Stomach (tissue), 4 donors: ENCODE measurements around the gene BRD3.

ENCODE experiments used
- CTCF ChIP-seq, 7 experiments: fragments of 450-650 bp in 4 of 7; fragments of 200-600 bp in 3 of 7; sonication (generic) in 3 of 7; IDR thresholded peaks; one replicate each; pipeline ENCODE4 v1.5.1; 2016 to 2019; ENCODE audit warnings: antibody characterized with exemption in 7 of 7, control low read depth in 2 of 7, mild to moderate bottlenecking in 1 of 7
- EP300 ChIP-seq: sonication (generic); formaldehyde crosslinking; IDR thresholded peaks from one replicate; pipeline ENCODE4 v1.6.1; 2017; ENCODE audit warnings: antibody characterized with exemption
- POLR2AphosphoS5 ChIP-seq, 3 donors: sonication (generic); formaldehyde crosslinking; IDR thresholded peaks; one replicate each; pipeline ENCODE4 v1.6.1; 2016; ENCODE audit warnings: antibody characterized with exemption in 3 of 3

- TF ChIP-seq CTCF (IDR thresholded peaks at IDR 0.05): no peak
- TF ChIP-seq EP300: no peak
- TF ChIP-seq POLR2AphosphoS5 (IDR thresholded peaks at IDR 0.05): no peak
Measured at GRCh38 chr9:134051319-134051718, 16.5 kb downstream of the BRD3 start.
